HFF-Myc (cell line): ENCODE measurements around the gene GABRB3.

Experiments used
- DNase-seq: peaks from one replicate; pipeline ENCODE4 v3.0.0-alpha.2; 2011; ENCODE audit warnings: low read depth; ENCODE audit errors: extremely low read depth
- H3K4me3 ChIP-seq: replicated peaks from 2 replicates; pipeline ENCODE4 v1.5.1; 2011; ENCODE audit warnings: low read depth, mild to moderate bottlenecking, control low read depth, low read length
- CTCF ChIP-seq: IDR thresholded peaks from 2 replicates; pipeline ENCODE4 v1.5.1; 2012; ENCODE audit warnings: mild to moderate bottlenecking, low read depth, low read length, control low read depth; ENCODE audit errors: missing control alignments

The GABRB3 gene

GRCh38 chr15:26639966-26640365, 132.9 kb downstream of the GABRB3 start:
- no peak for DNase-seq
- no peak overlapping the region for H3K4me3 ChIP-seq
- no peak for TF ChIP-seq CTCF

GRCh38 chr15:26635614-26636013, 137.3 kb downstream of the GABRB3 start:
- DNase-seq = no peak
- no peak for TF ChIP-seq CTCF

GRCh38 chr15:26635105-26635504, 137.8 kb downstream of the GABRB3 start:
- no peak for DNase-seq
- no peak for TF ChIP-seq CTCF

More at GRCh38 chr15:26635614-26636013, 137.3 kb downstream of the GABRB3 start:
- no peak overlapping the region for H3K4me3 ChIP-seq

GRCh38 chr15:26634319-26634718, 138.5 kb downstream of the GABRB3 start:
- no peak overlapping the region for H3K4me3 ChIP-seq
- no peak for TF ChIP-seq CTCF
- DNase-seq = no peak

More at GRCh38 chr15:26635105-26635504, 137.8 kb downstream of the GABRB3 start:
- no peak overlapping the region for H3K4me3 ChIP-seq

GRCh38 chr15:26632500-26632899, 140.4 kb downstream of the GABRB3 start:
- TF ChIP-seq CTCF = no peak
- no peak overlapping the region for H3K4me3 ChIP-seq
- DNase-seq = no peak

- DNase-seq = no peak
- no peak for TF ChIP-seq CTCF
- no peak overlapping the region for H3K4me3 ChIP-seq
Observed at GRCh38 chr15:26631894-26632293, 141.0 kb downstream of the GABRB3 start.

GRCh38 chr15:26630857-26631256, 142.0 kb downstream of the GABRB3 start:
- H3K4me3 ChIP-seq = no peak overlapping the region
- no peak for TF ChIP-seq CTCF
- DNase-seq = no peak
